ENCODE measurements around the gene NAGLU.

- TF ChIP-seq ZSCAN5A (CRISPR knock-in tag; IDR thresholded peaks at IDR 0.05; ENCODE audit: borderline replicate concordance) (no peak), CTCF (CRISPR knock-in tag; IDR thresholded peaks at IDR 0.05) (no peak), ZBED4 (CRISPR knock-in tag; IDR thresholded peaks at IDR 0.05; ENCODE audit: borderline replicate concordance) (no peak), MXI1 (IDR thresholded peaks at IDR 0.05; ENCODE audit: borderline replicate concordance, low read depth, low read length) (no peak), NCOA1 (CRISPR knock-in tag; IDR thresholded peaks at IDR 0.05) (no peak), POLR2A (IDR thresholded peaks at IDR 0.05; ENCODE audit: insufficient read depth in 1 of 2, low read depth in 2 of 2, low read length in 2 of 2) (no peak), ZBTB49 (CRISPR knock-in tag; IDR thresholded peaks at IDR 0.05; ENCODE audit: borderline replicate concordance) (no peak), ZFY (CRISPR knock-in tag; IDR thresholded peaks at IDR 0.05) (no peak), ZNF543 (CRISPR knock-in tag; IDR thresholded peaks at IDR 0.05) (no peak), ZBTB39 (CRISPR knock-in tag; IDR thresholded peaks at IDR 0.05) (no peak), FOXO4 (CRISPR knock-in tag; conservative IDR thresholded peaks at IDR 0.05) (no peak), RAD21 (CRISPR knock-in tag; IDR thresholded peaks at IDR 0.05) (no peak)
Measured at GRCh38 chr17:42512246-42512645, 23.8 kb upstream of the NAGLU start.

All from HepG2 (cell line).